T-helper 1 cell treated with Interleukin-12 subunit alpha and Interleukin-12 subunit beta and Interleukin-4 antibody, amounts not matched to agents 30 ng/mL and 1 ng/mL, for 36 hours (primary cell): ENCODE measurements around the gene DTNB. TPM values are rescaled to one million over a fixed set of nuclear protein-coding genes. Genes with fewer than 3 reads are reported as not detected.

Experiments
- intact Hi-C: fragments of 100-400 bp; cut with micrococcal nuclease; formaldehyde crosslinking; loops from one replicate; pipeline ENCODE4 v1.15.1; 2024
- total RNA-seq: library from RNA; stranded (reverse); gene quantifications from 2 replicates; pipeline ENCODE4 v1.2.3, GENCODE V29; 2022

The DTNB gene
- total RNA-seq, 1 donor from 2014 or later: 28.9 TPM

GRCh38 chr2:25358249-25358815, 315.0 kb downstream of the DTNB start:
- intact Hi-C loops: no loop called here

DNA sequence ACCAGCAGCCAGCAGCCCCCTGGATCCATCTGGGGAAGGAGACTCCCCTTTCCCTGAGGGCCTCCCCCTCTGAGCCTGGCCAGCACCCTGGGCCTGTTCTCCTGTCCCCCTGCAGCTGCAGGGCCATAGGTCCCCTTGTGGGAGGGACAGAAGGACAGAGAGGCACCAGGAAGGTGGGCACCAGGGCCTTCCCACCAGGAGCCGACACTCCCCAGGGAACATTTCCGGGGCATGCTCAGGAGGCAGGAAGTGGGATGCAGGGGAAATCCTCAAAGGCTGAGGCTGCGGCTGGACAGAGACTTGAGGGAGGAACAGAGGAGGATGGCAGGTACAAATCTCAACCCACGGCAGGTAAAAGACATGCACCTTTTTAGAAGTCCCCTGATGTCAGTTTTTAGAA, 317.3 kb downstream of the DTNB start:
- intact Hi-C loops: no loop called here

DNA sequence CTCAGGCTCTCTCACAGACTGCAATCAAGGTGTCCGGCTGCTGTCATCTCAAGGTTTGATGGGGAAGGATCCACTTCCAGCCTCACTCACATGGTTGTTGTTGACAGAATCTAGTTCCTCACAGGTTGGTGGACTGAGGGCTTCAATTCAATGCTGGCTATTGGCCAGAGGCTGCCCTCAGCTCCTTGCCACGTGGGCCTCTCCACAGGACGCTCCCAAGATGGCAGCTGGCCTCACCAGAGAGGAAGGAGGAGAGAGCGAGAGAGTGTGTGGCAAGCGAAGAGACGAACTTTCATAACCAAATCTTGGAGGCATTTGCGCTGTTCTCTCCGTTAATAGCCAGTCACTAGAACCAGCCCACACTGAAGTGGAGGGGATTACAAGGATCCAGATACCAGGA, 318.1 kb downstream of the DTNB start:
- intact Hi-C loops: no loop called here

- intact Hi-C loops: no loop called here
These were observed 319.3 kb downstream of the DTNB start for GRCh38 chr2:25354116-25354515.

GRCh38 chr2:25349397-25349796, 324.0 kb downstream of the DTNB start:
- intact Hi-C loops: no loop called here

- intact Hi-C loops: no loop called here
These were observed 325.5 kb downstream of the DTNB start for GRCh38 chr2:25347846-25348245.

DNA sequence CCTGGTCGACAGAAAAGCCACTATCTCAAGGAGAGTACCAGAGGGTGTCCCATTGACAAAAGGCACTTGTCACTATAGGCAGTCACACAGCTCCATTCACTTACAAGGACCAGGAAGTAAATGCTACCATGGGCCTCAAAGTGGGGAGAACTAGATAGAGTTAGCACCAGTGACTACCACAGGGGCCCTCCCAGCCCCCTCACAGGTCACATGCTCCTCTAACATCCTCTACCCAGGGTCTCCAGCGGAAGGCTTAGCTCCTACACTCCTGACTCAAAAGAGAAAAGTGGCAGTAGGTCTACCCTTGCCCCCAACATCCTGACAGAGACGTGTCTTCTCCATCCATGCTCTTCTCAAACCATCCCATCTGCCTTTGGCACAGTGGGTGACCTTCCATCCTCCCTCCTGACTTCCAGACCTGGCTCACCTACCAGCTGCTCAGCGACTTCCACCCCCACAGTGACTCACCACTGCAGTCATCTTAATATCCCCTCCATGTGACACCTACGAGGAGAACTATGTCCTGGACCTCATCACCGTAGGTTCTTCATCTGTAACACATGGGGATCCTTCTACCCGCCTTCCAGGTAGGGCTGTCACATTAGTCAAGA, 326.1 kb downstream of the DTNB start:
- intact Hi-C loops: no loop called here

DNA sequence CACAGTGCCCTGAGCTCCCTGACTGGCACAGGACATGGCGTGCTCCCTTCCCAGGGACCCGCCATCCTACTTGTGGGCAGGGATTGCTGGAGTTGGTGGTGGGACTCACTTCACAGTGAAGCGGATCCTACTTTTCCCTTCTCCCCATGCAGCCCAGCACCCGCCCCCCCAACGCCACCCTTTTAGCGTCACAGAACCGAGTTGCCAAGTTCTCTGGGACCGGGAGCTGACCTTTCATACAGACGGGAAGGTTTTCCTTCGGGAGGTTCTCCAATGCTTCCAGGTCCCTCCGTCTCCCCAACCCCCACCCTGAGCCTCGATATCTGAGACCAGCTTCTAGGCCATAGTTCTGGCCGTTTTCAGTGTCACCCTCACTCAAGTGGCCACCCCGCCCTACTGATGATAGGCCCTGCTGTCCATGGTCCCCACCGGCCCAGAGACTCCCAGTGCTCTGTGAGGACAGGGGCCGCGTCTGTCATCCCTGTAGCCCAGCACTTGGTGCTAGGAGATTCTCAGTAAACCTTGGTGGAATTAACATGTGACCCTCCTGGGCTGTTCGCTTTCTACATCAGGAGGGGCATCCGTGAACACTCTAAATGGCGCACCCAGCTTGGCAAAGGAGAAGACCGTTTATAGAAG, 330.1 kb downstream of the DTNB start:
- intact Hi-C loops: no loop called here

- intact Hi-C loops: loop anchor here (1.0 kb wide), 8 partner anchors 20 to 225 kb away; no protein-coding TSS in a partner anchor
These were observed 330.8 kb downstream of the DTNB start for GRCh38 chr2:25342372-25343186.

- intact Hi-C loops: loop anchor here (1.0 kb wide), 8 partner anchors 20 to 225 kb away; no protein-coding TSS in a partner anchor
These were observed 331.5 kb downstream of the DTNB start, which contains the start of gene DNMT3A for GRCh38 chr2:25341753-25342371. Gene DNMT3A (minus strand): TSS chr2:25341925. CDS start chr2:25313984, 27,941 bp downstream.

DNA sequence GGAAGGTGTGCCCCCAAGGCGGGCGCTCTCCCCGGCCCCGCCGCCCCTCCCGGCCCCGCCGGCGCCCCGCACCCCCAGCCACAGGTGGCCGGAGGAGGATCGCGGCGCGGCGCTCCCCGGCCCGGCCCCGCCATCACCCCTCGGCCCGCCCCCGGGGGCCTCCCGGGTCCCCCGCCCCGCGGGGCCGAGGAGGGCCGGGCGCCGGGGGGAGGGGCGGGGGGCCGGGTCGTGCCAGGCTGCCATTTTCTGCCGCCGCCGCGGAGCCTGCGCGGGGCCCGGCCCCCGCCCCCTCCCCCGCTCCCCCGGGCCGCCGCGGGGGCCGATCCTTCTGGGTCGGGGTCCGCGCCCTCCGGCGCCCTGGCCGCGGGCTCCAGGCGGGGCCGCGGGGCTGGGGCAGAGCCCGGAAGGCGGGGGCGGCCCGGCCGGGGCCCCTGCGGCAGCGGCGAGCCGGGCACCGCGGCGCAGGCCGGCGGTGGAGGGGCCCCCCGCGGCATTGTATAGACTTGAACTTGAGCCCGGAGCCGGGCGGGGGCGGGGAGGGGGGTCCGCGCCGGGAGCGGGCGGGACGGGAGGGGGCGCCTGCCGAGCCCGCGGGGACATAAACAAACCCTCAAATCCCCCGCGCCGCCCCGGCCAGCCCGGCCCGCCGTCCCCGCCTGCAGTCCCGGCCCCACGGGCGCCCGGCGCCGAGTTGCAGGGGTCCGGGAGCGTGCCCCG, 332.2 kb downstream of the DTNB start:
- intact Hi-C loops: no loop called here

DNA sequence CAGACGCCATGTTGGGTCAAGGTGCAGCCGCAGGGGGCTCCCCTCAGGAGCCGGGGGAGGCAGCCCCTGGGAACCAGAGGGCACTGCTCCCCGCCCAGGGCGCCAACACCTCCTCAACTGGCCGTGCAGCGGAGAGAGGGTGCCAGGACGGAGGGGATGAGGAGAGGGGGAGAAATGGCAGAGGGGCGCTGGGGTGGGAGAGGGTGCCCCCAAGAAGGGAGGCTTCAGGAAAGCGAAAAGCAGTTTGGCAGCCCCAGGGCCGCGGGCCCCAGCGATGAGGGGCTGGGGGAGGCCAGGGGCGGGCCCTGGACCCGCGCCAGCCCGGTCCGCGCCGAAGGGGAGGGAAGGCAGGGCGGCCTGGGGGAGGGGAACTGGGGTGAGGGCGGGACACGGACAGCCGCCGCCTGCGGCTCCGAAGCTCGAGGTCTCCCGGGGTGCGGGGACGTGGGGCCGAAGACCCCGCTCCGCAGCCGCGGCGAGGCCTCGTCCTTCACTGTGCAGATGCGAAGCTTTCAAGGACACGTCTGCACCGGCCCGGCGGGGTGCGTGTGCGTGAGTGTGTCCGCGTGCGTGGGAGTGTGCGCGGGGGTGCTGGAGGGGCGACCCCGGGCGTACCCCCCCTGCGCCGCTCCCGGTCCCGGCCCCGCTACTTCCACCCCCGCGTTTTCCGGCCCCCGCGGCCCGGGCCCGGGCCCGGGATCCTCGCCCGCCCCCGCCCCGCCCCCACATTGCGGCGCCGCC, 333.0 kb downstream of the DTNB start:
- intact Hi-C loops: no loop called here

DNA sequence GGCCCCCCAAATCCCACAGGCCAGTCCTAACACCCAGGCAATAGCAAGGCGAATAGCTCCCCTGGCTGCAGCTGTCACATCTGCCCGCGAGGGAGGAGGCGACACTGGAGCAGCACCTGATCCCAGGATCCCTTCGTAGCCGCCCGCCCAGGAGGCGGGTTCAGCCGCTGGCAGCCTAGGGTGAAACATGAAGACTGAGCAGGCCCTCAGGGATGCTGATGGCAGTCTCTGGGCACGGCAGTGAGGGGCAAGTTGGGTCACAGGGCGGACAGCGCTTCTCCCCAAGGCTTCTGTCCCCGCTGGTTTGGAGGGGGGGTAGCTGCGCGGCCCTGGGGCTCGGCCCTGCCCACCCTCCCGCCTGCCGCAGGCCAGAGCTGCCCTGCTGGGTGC, 333.6 kb downstream of the DTNB start:
- intact Hi-C loops: no loop called here

GRCh38 chr2:25339211-25339674, 334.1 kb downstream of the DTNB start:
- intact Hi-C loops: no loop called here

DNA sequence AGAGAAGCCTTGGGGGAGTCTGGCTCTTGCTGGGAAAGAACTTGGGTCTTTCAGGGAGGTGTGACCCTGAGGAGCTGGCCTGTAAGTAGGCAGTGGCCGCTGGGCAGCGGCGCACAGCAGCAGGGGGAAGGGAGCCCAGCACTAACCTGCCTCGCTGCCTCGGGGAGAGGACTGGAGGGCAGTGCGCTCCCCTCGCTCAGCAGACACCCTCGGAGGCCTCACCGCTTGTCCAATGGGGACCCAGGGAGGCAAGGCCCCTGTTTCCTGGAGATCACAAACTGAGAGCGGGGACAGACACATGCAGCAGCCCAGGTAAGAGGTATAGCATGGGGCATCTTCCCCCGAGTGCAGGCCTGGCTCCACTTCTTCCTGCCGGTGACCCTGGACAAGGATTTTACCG, 335.0 kb downstream of the DTNB start:
- intact Hi-C loops: no loop called here

GRCh38 chr2:25337891-25338290, 335.5 kb downstream of the DTNB start:
- intact Hi-C loops: no loop called here

DNA sequence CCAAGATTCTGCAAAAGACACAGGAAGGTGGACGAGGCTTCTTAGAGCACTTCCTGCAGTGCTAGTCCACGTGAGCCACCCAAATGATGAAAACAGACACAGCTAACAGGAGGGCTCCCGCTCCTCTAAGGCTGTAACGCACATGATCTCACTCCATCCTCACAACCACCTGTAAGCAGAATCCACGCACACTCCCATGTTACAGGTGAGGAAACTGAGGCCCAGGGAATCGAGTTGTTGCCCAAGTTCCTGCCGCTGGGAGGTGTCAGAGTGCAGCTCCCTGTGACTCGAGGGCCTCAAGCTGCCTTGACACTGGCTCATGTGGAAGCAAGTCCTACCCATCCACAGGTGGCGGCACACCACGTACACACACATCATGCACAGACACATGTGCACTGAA, 336.1 kb downstream of the DTNB start:
- intact Hi-C loops: no loop called here

DNA sequence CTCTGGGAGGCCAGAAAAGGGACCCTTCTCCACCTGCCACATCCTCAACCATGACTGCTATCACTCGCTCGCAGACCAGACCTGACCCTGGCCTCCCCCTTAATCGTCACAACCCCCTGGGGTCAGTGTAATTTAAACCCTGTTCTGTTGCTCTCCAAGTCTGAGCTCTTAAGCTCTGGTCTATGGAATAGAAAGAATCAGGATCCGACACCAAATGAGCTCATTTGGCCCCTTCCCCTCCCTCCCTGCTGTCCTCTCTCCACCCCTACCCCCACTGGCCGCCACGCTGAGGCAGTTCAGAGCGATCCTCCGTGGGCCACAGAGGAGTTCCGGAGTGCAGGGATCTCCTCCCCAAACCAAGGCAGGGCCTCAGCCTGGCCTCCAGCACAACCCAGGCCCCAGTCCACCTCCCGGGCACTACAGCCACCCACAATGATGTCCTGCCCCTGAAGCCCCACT, 337.0 kb downstream of the DTNB start:
- intact Hi-C loops: no loop called here

DNA sequence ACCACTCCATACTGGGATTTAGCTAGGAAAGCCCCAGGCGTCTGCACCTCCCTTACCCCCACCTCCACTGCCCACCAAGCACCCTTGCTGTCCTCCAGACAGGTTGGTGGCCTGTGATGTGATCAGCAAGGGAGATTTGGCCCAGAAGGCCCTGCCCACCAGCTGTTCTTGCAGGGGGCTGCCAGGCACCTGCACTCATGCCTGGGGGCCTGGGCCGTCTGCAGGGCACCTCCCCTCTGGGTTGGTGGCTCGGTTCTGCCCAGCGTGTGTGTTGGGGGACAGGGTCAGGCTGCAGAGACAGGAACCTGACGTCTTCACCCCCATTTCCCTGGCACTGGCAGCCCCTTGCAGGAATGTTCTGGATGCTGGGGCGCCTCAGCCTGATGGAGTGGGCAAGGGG, 337.4 kb downstream of the DTNB start:
- intact Hi-C loops: no loop called here

GRCh38 chr2:25335204-25335603, 338.2 kb downstream of the DTNB start:
- intact Hi-C loops: no loop called here
